ENCODE results near the gene ARMC3.

ARMC3 gene

GRCh38 chr10:23078114-23078513, 150.3 kb downstream of the ARMC3 start:
- H3K9ac ChIP-seq (ENCODE audit: insufficient read length, low read depth) = no peak overlapping the region
- H3K4me1 ChIP-seq (ENCODE audit: insufficient read depth, insufficient read length) = peaks cover 2% of the 10 kb centered on the region
- H3K9me3 ChIP-seq (ENCODE audit: insufficient read depth, low read length) = no peaks in the 10 kb centered on the region
- TF ChIP-seq SUZ12 (IDR thresholded peaks at IDR 0.05; ENCODE audit: extremely low read depth, insufficient read depth, insufficient read length) (no peak), YY1 (IDR thresholded peaks at IDR 0.05; ENCODE audit: insufficient read depth, insufficient read length) (no peak), ZNF274 (IDR thresholded peaks at IDR 0.05; ENCODE audit: low read depth, low read length) (no peak)
- no peaks in the 10 kb centered on the region for H3K36me3 ChIP-seq (ENCODE audit: insufficient read depth, insufficient read length, low read length)
- H3K27me3 ChIP-seq (ENCODE audit: insufficient read depth, insufficient read length) = no peaks in the 10 kb centered on the region
- H3K4me3 ChIP-seq (ENCODE audit: insufficient read length, low read depth) = no peak overlapping the region
- DNase-seq (ENCODE audit: low read depth, low spot score) = no peak

DNA sequence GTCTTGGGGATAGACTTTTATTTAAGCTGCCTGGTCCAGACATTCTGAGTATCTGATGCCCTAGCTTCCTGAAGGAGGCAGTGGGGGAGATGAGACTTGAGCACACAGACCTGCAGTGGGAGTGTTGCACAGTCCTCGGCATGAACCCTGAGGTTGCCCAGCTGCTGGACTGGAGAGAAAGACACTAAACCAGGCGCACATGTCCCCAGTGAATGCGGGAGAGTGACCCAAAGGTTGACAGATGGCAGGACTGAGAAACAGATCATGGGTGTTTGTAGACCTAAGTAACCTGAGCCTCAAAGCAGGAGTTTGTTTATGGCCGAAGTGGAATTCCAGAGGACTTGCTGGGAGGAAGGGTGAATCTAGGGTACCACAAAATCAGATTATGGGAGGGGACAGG, 151.8 kb downstream of the ARMC3 start:
- Histone ChIP-seq H3K4me3 (ENCODE audit: insufficient read length, low read depth) (no peak overlapping the region), H3K9me3 (ENCODE audit: insufficient read depth, low read length) (no peaks in the 10 kb centered on the region), H3K36me3 (ENCODE audit: insufficient read depth, insufficient read length, low read length) (no peaks in the 10 kb centered on the region), H3K4me1 (ENCODE audit: insufficient read depth, insufficient read length) (peaks cover 2% of the 10 kb centered on the region), H3K9ac (ENCODE audit: insufficient read length, low read depth) (no peak overlapping the region), H3K27me3 (ENCODE audit: insufficient read depth, insufficient read length) (no peaks in the 10 kb centered on the region)
- no peak for DNase-seq (ENCODE audit: low read depth, low spot score)
- no peak for TF ChIP-seq ZNF274 (IDR thresholded peaks at IDR 0.05; ENCODE audit: low read depth, low read length)

GRCh38 chr10:23080262-23080661, 152.4 kb downstream of the ARMC3 start:
- peaks cover 2% of the 10 kb centered on the region for H3K4me1 ChIP-seq (ENCODE audit: insufficient read depth, insufficient read length)
- no peaks in the 10 kb centered on the region for H3K9me3 ChIP-seq (ENCODE audit: insufficient read depth, low read length)
- H3K36me3 ChIP-seq (ENCODE audit: insufficient read depth, insufficient read length, low read length) = no peaks in the 10 kb centered on the region
- no peak for TF ChIP-seq ZNF274 (IDR thresholded peaks at IDR 0.05; ENCODE audit: low read depth, low read length)
- no peak for TF ChIP-seq YY1 (IDR thresholded peaks at IDR 0.05; ENCODE audit: insufficient read depth, insufficient read length)
- TF ChIP-seq SUZ12 (IDR thresholded peaks at IDR 0.05; ENCODE audit: extremely low read depth, insufficient read depth, insufficient read length) = no peak
- DNase-seq (ENCODE audit: low read depth, low spot score) = no peak
- H3K4me3 ChIP-seq (ENCODE audit: insufficient read length, low read depth) = no peak overlapping the region
- no peak overlapping the region for H3K9ac ChIP-seq (ENCODE audit: insufficient read length, low read depth)
- no peaks in the 10 kb centered on the region for H3K27me3 ChIP-seq (ENCODE audit: insufficient read depth, insufficient read length)

- no peak for DNase-seq (ENCODE audit: low read depth, low spot score)
- no peaks in the 10 kb centered on the region for H3K36me3 ChIP-seq (ENCODE audit: insufficient read depth, insufficient read length, low read length)
- peaks cover 2% of the 10 kb centered on the region for H3K4me1 ChIP-seq (ENCODE audit: insufficient read depth, insufficient read length)
- H3K9me3 ChIP-seq (ENCODE audit: insufficient read depth, low read length) = no peaks in the 10 kb centered on the region
- H3K27me3 ChIP-seq (ENCODE audit: insufficient read depth, insufficient read length) = no peaks in the 10 kb centered on the region
- H3K9ac ChIP-seq (ENCODE audit: insufficient read length, low read depth) = no peak overlapping the region
- TF ChIP-seq ZNF274 (IDR thresholded peaks at IDR 0.05; ENCODE audit: low read depth, low read length) (no peak), SUZ12 (IDR thresholded peaks at IDR 0.05; ENCODE audit: extremely low read depth, insufficient read depth, insufficient read length) (no peak), YY1 (IDR thresholded peaks at IDR 0.05; ENCODE audit: insufficient read depth, insufficient read length) (no peak)
- H3K4me3 ChIP-seq (ENCODE audit: insufficient read length, low read depth) = no peak overlapping the region
Measured at GRCh38 chr10:23081221-23081750, 153.4 kb downstream of the ARMC3 start.

- Histone ChIP-seq H3K4me3 (ENCODE audit: insufficient read length, low read depth) (no peak overlapping the region), H3K36me3 (ENCODE audit: insufficient read depth, insufficient read length, low read length) (no peaks in the 10 kb centered on the region), H3K4me1 (ENCODE audit: insufficient read depth, insufficient read length) (peaks cover 2% of the 10 kb centered on the region), H3K9ac (ENCODE audit: insufficient read length, low read depth) (no peak overlapping the region), H3K27me3 (ENCODE audit: insufficient read depth, insufficient read length) (no peaks in the 10 kb centered on the region), H3K9me3 (ENCODE audit: insufficient read depth, low read length) (no peaks in the 10 kb centered on the region)
- TF ChIP-seq YY1 (IDR thresholded peaks at IDR 0.05; ENCODE audit: insufficient read depth, insufficient read length) = no peak
- TF ChIP-seq SUZ12 (IDR thresholded peaks at IDR 0.05; ENCODE audit: extremely low read depth, insufficient read depth, insufficient read length) = no peak
- no peak for TF ChIP-seq ZNF274 (IDR thresholded peaks at IDR 0.05; ENCODE audit: low read depth, low read length)
- DNase-seq (ENCODE audit: low read depth, low spot score) = no peak
Measured at GRCh38 chr10:23081891-23082290, 154.0 kb downstream of the ARMC3 start.

Data from NT2/D1 (cell line).